SHP77 treated with DMSO at 0.1 percent for 48 hours (cell line): ENCODE data around the gene TTC5.
A peak's percentile ranks its signal among the peaks of the same experiment; 100 is the strongest.
"Not testable (repeated sequence)": the region's sequence is repeated elsewhere in the genome, so short reads cannot be mapped to it uniquely, and the experiment has no call there.

Experiments used
- DNase-seq: peaks from one replicate; lab custom pipeline; 2025; lab: John Stamatoyannopoulos, UW

TTC5 gene

DNA sequence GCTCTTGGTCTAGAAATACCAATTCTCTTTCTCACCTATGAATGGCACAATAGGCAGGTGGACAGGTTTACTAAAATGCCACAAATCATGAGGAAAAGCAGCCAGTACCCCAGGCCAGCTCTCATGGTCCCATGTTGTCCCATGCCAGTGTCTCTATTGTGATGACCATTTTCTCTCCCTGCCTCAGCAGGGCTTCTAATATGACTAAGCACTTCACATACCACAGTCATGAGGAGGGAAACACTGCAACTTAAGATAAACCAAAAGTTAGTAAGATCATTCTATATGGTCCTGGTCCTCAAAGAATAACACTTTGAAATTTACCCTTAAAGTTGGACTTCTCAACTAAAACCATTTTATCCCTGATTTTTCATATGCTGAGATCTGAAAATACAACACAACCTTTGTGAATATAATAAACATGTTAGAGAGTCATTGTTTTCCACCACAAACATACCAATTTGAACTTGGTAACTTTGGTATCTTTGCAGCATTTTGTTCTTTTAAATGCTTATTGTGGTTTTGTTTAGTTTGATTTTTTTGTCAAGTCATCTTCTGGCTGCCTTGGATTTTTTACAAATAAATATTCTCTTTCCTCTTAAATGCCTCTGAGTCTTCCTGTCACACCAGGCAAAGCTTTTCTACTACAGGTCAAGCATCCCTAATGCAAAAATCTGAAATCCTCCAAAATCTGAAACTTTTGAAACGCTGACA lies 3.6 kb downstream of the TTC5 start:
- no peak for DNase-seq

DNA sequence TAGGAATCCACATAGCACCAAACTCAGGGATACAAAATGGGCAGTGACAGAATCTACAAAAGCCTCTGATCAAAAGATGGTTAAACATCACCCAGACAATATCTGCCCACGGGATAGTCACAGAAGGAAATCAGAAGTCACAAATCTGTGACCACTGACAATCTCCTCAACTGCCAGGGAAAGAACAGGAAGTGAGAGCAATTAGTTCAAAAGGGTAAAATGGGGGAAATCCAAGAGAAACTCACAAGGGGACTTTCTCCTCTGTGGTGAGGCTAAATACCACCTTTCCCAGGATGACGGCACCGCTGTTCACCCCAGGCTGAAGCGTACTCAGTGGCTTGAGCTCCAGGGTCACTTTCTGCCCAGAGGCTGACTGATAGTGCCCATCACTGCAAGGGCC lies 10.7 kb downstream of the TTC5 start:
- DNase-seq: no peak

DNA sequence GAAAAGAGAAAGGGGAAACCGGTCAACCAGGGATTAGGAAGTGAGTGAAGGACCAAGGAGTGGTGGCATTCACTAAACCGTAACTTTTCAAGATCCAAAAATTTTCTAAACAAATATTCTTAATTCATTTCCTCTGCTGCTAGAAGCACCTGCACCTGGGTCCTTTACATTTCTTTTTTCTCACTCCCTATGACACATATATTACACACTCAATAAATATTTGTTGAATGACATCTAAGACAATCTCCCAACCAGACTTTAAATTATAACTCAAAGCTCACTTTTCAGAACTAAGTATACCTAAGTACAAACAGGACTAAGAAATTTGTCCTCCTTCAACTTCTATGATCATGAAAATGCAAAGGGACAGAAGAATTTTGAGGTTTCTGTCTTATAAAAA lies 11.1 kb downstream of the TTC5 start:
- no peak for DNase-seq

DNA sequence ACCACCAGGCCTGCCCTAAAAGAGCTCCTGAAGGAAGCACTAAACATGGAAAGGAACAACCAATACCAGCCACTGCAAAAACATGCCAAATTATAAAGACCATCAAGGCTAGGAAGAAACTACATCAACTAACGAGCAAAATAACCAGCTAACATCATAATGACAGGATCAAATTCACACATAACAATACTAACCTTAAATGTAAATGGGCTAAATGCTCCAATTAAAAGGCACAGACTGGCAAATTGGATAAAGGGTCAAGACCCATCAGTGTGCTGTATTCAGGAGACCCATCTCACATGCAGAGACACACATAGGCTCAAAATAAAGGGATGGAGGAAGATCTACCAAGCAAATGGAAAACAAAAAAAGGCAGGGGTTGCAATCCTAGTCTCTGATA lies 23.8 kb downstream of the TTC5 start:
- not testable (repeated sequence) for DNase-seq

DNA sequence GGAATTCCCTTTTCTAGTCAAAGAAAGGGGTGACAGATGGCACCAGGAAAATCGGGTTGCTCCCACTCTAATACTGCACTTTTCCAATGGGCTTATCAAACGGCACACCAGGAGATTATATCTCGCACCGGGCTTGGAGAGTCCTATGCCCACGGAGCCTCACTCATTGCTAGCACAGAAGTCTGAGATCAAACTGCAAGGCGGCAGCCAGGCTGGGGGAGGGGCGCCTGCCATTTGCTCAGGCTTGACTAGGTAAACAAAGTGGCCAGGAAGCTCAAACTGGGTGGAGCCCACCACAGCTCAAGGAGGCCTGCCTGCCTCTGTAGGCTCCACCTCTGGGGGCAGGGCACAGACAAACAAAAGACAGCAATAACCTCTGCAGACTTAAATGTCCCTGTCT lies 25.5 kb downstream of the TTC5 start:
- DNase-seq: peak; percentile 37

DNA sequence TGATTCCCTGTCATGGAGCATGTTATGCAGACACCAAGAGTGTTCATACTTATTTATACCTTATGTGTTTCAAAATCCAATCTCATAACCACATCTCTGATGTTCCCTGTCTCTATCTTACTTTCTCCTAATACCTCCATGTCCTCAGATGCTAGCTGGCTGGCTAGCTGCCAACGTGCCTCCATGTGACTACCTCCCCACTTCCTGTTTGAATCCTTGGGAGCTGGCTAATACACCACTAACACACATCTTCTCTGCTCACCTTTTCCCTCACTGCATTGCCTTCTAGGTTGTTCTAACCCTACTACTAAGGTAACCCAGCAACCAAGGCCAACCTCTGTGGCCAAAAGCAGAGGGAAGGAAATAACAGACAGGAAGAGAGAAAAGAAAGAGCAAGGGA lies 27.3 kb downstream of the TTC5 start:
- peak; percentile 4 for DNase-seq

DNA sequence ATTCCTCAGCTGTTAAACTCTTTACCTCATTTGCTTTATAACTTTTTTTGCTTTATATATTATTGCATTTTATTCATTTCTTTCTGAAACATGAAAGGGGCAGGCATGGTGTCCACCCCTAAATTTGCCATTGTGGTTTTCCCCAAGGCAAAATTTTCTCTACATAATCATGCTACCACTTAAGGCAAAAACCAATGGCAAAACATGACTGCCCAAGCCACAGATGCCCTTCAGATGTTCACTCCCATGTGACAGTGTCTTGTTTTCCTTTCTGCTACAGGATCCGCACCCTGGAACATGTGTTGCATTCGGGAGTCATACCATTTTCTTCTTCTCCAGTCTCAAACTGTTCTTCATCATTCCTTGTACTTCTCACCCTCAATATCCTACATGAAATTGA lies 28.3 kb downstream of the TTC5 start:
- no peak for DNase-seq

DNA sequence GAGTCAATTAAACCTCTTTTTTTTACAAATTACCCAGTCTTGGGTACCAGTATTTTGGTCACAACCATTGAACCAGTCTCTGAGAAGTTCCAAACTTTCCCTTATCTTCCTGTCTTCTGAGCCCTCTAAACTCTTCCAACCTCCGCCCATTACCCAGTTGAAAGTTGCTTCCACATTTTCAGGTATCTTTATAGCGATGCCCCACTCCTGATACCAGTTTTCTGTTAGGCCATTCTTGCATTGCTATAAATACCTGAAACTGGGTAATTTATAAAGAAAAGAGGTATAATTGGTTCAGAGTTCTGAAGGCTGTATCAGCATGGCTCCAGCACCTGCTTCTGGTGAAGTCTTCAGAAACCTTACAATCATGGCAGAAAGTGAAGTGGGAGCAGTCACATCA lies 31.7 kb downstream of the TTC5 start:
- no peak for DNase-seq

DNA sequence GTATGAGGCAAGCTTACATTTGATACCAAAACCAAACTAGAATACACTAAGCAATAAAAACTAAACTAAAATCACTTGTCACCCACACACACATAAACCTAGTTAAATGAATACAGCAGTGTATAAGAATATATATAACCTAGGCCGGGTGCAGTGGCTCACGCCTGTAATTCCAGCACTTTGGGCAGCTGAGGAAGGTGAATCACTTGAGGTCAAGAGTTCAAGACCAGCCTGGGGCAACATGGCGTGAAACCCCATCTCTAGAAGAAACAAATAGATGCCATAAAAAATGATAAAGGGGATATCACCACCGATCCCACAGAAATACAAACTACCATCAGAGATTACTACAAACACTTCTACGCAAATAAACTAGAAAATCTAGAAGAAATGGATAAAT lies 41.4 kb downstream of the TTC5 start:
- DNase-seq: not testable (repeated sequence)

DNA sequence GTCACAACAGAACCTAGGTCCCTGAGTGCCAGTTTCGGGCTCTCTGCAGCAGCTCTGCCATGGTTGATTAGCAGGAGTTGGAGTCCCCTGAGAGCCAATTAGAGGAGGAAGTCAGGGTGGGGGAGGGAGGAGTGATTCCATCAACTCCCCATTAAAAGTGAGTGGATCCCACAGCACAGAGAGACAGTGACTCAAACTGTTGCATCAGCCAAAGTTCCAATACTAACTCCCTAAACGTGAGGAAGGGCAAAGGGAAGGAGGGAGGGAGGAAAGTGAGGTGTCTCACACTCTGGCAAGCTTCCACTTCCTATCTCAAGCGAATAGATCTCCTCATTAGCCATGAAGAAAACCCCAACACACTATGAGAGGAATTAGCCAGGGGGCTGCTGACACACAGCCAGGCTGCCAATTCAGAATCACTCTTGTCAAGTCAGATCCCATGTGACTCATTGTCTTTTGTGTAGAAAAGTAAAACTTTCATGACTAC lies 43.1 kb downstream of the TTC5 start:
- DNase-seq: no peak

DNA sequence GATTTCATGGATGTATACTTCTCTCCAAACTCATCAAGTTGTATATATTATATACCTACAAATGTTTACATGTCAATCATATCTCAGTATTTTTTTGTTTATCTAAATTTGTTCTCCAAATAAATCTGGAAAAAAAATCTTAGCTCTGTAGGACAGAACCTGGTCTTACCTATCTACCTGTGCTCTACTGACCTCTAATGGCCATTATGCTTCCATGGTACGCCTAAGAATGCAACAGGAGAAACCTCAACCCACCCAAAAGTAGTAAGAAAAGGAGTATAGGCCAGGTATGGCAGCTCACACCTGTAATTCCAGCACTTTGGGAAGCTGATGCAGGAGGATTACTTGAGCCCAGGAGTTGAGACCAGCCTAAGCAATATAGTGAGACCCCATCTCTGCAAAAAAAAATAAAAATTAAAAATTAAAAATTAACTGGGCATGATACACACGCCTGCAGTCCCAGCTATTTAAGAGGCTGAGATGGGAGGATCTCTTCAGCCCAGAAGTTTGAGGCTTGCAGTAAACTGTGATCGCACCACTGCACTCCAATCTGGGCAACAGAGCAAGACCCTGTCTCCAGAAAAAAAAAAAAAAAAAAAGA lies 58.0 kb downstream of the TTC5 start:
- DNase-seq: peak; percentile 33
